NCI-H82 treated with DMSO at 0.1 percent for 48 hours (cell line): ENCODE data around the gene MAML3.
A peak's percentile ranks its signal among the peaks of the same experiment; 100 is the strongest.

Experiments used
- DNase-seq: peaks from one replicate; lab custom pipeline; 2025; ENCODE audit not compliant: unreplicated experiment; lab: John Stamatoyannopoulos, UW

MAML3 gene

DNA sequence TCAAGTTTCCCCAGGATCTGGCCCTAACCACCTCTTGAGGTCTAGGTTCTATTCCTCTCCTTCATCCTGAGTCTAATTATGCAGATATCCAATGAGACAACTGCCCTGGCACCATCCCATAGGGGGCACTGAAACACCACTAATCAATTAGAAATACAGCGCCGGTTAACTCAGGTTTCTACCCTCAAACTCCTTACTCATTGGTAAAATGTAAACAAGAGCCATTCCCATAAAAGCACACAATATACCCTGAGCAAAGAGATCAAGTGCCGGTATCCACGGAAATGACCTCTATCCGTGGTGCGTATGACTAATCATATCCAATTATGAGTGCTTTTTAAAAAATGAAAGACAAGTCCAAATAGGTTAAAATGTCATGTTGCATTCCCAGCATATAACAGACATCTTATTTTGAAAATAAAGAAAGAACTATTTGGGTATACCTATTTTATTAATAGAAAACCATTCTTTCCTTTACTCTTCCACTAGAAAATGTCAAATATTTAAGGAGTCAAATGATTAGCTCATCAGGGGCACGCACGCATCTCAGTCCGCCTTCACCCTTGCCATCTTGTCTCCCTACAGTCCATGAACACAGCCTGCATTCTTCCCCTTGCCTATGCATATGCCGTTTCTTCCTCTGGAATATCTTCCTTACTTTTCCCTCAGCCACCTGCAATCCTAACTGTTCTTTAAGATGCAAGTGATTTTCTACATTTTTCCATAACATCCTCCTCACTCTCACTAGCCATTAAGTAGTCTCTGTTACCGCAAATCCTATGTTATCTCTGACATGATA, 141.1 kb downstream of the MAML3 start:
- DNase-seq: no peak

DNA sequence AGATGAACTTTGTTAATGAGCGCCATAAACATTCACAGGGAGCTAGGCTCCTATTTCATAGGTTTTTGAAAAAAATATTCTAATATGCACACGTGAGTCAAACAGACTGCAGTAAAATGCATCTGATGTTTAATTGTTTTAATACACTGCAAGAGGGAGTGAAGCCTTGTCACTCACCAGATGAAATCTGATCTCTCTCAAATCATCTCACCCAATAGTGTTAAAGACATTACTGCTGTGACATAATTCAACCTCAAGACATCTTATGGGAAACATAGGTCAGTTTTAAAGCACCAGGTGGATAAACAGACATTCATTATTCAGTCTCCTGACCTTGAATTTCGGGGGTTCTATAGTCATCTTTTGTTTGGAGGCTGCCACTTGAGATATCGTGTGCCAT, 148.3 kb downstream of the MAML3 start:
- DNase-seq: peak; percentile 54

DNA sequence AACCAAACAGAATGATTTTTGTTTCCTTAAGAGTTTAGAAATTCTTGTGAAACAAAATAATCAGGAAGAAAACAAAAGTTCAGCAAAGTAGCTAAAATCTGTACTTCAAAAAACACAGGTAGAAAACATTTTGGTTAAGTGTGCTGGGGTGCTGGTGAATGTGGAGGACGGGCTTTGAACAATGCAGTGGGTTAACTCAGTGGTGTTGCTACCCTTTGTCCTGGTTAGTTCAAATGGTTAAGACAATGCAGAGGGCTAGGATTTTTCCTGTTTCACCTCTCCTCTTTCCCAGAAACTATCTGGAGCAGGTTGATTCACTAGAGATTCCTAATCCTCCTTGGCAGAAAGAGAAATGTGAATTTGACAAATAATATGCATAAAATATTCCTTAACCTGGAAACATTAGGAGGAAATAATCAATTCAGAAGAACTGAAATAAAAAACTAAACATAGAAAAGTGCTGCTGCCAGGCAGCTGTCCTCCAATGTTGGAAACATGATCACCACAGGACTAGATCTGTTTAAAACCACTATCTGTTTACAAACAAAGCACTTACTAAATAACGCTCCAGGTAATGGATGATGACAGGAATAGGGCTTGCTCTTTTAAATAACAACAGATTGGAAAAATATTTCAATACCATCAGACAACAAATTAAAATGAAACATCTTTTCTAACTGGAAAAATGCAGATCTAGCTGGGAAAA, 148.9 kb downstream of the MAML3 start:
- DNase-seq: no peak

DNA sequence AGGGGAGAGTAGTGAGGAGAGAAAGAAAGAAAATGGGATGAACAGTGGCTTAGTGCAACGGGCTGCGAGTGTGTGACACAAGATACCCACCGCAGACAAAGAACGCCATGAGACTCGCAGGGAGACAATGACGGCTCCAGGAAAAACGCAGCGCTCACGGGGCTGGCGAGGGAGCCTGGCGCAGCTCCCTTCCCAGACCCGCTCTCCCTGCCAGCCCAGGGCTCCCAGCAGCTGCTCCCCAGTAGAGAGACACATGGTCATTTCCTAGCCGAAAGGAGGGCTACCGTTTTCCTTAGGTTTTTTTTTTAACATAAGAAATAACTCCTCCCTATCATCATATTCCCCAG, 149.5 kb downstream of the MAML3 start:
- no peak for DNase-seq

DNA sequence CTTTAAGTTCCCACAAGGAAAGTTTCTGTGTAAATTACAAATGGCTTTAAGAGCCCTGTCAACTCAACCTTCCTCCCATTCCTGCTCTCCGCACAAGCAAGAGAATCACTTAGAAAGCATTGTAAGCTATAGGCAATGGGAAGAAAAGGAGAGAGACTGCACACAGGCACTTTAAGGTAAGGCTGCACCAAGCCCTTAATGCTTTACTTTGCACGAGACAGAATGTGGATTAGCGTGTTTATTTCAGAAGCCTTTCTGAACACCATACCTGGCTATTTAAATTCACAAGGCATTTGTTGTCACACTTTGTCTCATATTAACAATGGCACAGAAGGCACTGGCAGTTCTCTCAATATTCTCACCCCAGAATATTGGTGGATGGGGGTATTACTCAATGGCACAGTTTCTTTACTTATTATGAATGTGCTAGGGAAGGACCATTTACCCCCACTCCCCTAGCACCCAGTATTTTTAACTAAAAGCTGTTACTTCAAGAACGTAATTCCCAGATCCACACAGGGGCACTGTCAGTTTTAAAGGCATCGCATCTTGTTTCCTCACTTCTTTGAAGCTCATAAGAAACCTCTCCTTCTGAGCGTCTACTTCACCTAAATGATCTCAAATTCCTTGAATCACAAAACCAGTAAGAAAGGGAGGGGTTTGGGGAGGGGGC, 150.0 kb downstream of the MAML3 start:
- DNase-seq: no peak

DNA sequence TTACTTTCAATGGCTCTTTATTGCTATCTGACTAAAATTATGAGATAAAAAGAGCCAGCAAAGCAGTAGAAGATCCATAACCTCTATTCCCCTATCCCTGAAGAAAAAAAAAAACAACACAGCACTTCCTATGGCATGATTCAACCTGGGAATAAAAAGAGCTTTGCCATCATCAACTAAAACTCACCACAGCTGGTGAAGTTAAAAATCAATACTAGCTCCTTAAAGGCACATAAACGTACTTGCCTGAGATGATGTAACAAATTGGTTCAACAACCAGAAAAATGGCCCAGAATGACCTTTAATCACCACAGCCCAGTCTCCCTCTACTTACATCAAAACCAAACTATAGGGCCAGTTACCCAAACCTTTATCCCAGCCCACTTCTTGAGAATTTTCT, 153.8 kb downstream of the MAML3 start:
- no peak for DNase-seq

DNA sequence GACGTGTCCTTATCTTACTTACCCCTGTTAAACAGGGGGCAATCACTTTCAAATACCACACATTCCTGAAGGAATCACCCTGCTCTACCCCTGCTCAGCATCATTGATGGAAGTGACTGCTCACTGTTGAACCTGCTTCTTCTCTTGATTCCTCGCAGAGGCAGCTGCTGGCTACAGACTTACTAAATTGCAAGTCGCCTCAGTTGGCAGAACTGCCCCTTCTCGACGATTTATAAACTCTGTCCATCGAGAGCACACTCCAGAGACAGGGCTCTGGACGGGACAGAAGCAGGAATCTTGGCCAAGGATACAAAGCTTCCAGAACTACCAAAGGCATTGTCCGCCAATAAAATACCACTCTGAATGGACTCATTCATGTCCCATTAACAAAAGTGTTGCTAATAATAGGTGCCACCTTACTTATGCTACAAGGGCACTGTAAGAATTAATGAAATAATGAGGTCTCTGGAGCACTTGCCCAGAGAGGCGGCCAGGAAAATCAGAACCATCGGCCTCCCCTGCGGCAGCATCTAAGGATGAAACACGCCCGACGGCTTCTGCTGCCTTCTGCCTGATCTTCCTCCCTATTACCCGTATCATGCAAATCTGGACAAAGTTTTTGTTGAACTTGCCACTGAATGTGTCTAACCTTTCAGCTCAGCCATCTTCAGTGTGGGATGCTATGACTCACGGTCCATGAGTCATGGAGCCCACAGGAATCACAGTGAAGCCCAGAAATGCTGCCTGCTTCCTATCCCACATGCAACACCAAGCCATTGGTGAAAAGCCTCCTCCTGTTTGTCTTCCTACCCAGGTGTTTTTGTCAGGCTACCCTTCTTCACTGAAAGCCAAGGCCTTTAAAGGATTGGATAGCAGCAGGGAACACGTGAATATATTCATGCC, 164.9 kb downstream of the MAML3 start:
- DNase-seq: no peak

DNA sequence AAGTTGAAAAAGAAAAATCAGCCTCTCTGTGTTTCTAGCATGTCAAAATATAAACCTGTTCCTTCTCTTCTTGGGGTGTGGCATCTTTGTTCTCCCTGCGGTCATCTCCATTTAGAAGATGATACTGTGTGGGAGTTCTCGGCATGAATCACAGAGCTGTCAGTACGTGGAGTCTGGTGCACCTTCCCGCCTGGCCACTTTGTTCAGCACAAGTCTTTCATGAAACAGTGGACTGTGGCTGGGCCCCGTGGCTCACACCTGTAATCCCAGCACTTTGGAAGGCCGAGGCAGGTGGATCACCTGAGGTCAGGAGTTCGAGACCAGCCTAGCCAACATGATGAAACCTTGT, 166.5 kb downstream of the MAML3 start:
- no peak for DNase-seq

DNA sequence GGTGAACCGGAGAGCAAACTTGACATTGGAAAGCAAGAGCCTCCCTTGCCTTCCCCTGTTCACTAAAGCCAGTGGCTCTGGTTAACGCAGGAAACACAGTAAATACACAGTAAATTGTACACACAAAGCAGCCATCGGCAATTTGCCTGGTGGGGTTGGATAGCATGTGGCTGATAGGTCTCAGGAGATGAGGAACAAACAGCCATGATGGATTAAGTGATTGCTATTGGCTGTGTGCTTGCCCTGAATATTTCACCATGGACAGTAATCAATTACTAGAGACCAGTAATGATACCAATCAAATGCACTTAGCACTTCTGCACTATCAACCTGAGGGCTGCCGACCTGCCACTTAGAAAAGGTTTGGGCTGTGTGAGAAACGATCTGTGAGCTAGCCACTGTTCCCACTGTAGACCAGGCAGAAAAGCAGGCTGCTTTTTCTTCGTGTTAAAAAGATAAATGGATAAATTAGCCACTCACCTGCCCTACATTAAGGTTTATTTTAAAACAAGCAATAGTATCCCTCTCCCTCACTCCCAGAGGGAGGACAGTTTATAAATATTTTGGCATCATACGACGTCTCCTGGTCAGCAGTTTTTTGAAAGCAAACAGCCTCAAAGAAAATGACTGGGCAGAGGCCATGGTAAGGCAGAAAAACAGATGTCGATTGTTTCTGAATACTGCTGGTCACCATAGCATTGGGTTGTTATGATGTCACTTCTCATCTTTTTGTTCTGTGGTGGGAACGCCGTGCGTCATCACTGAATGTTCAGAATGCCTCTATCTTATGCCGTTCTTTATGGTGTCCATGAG, 167.1 kb downstream of the MAML3 start:
- DNase-seq: no peak

DNA sequence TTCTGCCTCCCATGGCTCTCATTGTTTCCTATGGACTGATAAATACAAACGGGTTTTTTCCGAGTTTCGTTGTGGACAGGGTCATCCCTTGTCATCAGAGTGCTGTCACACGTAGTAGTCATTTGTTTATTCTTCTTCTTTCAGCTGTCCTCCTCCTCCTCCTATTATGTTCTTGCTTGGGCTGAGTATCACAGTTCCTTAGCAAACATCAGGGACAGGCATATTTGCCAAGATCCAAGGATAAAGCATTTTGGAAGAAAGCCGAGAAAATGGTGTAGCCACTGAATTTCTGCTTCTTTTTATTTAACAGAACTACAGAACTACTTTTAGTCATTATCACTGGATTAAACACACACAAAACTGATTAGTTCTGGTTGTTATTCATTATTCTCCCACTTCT, 167.9 kb downstream of the MAML3 start:
- no peak for DNase-seq

DNA sequence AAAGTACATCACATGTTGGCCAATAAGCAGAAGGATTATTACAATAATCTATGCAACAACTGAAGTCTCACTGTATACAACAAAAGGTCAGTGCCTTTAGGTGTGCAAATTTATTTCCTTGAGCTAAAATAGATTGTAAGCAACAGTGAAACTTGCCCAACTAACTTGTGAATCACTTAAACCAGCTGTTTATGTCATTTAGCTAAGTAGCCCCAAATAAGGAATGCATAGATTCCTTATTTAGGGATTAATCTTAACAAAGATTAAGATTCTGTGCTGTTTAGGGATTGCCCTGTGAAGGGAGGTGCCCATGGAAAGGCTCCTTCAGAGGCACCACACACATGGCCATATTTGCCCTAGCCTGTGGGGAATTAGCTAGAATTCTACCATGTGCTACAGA, 168.6 kb downstream of the MAML3 start:
- DNase-seq: no peak

DNA sequence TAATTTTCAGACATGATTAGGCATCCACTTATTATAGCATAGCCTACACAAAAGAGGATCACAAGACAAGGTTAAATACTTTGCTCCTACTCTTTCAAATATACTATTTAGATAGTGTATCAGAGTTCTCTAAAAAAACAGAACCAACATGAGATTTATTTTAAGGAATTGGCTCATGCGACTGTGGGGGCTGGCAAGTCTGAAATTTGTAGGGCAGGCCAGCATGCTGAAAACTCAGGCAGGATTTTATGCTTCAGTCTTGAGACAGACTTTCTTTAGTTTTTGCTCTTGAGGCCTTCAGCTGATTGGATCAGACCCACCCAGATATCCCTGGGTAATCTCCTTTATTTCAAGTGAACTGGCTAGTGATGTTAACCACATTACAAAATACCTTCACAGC, 169.5 kb downstream of the MAML3 start:
- DNase-seq: no peak

DNA sequence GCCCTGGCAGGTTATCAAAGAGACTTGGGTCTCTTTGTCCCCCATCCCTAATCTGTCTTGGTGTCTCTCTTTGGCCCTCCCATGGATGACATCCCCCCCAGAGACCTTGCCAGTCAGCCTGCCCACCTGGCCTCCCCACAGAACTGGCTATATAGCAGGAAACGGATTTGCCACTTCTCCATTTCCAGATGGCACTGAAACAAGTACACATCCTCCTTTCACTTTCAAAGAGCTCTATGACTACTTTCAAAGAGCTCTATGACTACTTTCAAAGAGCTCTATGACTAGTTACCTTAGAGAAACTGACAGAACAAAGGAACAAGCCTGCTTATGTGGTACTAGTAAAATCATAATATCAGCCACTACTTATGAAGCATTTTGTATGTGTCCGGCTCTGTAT, 175.3 kb downstream of the MAML3 start:
- DNase-seq: no peak

DNA sequence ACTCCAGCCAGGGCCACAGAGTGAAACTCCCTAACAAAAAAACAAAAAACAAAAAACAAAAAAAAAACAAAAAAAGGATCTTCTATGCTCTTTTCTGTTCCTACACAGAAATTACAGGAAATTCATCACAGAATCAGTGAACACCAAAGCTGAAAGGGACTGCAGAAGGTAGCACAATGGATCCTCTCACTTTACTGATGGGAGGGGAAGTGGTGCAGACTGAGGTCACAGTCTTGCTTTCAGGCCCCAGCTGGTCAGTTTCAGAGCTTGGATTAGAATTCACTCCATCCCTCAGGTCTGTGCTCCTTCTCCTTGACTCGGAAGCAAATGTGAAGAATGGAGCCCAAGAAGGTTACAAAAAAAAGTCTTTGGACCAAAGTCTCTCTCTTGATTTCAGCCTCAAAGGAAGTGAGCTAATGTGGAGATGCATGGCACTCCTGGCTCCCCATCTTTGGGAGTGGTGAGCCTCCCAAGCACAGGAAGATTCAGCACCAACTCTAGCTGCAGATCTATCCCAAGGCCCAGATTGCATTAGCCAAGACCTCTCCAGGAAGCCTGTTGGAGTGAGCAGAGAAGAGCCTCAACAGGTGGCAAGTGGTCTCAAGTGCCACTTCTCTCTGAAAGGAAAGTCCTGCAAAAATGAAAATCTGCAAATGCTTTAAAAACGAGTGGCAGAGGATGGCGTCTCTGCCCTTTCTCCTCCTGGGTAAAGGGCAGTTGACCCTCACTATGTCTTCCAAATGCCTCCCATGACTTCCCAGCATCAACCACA, 176.0 kb downstream of the MAML3 start:
- DNase-seq: no peak

DNA sequence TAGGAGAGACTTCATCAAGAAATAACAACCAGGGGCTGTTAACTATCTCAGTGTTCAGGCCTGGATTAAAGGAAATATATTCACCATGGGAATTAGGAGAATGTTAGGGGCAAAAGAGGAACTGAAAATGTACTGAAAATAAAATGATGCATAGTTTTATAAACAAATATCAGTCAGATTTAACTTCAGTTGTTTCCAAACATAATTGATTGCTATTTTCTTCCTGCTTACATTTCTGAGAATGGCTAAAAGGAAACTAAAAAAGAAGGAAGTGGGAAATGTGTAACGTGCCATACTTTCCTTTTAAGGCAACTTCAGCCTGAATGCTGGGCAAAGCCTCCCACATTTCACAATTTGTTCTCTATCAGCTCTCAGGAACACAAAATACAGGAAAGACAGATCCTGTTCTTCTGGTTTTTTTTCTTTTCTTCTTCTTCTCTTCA, 178.1 kb downstream of the MAML3 start:
- DNase-seq: no peak

DNA sequence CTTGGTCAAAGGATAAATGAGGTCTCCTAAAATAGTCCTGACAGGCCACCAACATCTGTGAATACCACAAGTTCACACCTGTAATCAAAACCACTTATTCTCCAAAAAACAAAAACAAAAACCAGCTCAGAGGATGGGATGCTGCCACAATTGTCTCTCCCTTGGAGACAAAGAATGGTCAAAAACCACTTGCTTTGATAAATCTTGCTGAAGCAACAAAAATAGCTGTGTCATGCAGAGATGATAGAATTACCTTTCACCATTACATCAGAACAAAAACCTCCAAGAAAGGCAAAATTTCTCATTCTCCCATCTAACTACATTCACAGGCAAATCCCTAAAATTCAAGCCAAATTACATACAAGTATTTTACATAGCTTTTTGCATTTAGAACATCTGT, 180.4 kb downstream of the MAML3 start:
- DNase-seq: no peak

DNA sequence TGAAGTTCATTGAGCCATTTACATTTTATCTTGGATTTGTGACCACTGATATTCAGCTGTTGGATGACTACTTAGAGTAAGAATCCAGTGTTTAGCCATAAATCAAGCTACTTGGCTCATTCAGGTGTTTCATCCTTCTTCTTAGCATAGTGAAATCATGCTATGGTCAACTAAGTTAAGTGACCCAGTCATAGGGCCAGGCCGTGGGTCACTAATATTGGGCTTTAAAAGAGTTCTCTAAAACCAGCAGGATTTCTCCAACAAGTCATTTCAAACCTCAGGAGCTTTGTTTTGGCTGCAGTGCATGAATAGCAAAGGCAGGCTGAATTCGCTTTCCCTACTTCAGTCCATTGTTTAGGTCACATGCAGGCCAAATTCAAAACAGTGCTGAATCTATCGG, 181.0 kb downstream of the MAML3 start:
- DNase-seq: no peak

DNA sequence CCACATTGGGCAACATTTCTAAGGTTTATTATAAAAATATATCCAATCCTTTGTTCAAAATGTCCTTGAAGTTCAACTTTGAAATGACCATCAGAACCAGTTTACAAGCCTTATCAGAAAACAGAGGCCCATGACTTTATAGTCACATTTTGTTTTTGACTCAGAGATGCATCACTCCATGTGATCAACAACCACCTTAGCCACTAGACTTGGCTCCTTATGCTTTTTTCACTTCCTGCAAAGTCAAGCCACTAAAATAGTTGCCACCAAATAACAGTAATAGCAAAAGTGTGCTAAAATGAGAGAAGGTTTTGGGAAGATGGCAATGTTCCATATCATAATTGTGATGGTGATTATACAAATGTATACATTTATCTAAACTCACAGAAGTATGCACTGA, 181.7 kb downstream of the MAML3 start:
- no peak for DNase-seq

DNA sequence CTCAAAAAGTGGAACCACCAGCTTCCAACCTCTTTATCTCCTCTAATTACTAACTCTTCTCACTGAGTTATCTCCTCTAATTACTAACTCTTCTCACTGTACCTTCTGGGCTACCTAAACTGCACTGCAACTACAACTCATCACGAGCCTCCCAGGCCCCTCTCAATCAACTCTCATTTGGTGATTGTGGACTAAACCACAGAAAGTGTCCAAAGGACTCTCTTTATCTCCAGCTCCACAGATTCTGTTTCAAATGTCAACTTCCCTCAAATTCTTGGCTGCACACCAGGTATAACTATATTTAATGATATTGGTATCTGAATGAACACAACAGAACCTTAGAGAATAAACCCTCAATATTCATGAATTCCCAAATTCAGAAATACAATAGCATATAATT, 182.9 kb downstream of the MAML3 start:
- no peak for DNase-seq
